ENCODE measurements around the gene CAPN14.

DNA sequence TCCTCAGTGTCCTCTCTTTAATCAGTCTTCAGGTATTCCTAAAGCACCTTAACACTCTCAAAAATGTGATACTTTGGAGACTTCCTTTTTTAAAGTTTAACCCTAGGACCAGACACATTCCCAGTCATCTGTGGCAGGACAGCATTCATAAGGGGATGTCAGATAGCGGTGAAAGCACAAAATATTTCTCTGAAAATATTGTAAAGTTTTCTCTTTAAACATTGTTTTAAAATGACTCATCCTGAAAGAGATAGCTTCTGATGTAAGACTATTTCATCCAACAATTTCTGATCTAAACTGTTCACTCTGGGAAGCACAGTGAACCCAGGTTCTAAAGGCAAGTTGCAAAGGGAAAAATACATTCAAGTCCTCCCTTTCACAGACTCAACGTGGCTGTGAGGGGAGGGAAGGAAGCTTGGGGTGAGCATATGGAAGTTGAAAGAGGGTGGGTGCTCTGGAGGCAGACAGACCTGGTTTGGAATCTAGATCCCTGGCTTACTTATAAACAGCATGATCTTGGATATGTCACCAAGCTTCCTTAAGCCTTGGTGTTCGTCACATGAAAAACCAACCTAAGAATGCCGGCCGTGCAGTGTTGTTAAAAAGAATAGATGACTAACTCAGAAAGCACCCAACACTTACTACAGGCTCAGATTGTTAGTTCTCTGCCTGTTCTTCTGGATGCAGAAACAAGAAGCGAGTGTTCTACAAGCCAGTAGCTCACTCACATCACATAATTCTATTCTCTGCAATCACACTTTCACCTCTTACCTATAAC is 91.2 kb downstream of the CAPN14 start:
- TF ChIP-seq POLR2AphosphoS5 (IDR thresholded peaks at IDR 0.05; ENCODE audit: borderline replicate concordance, low read depth, low read length): no peak
- TF ChIP-seq EZH2 (IDR thresholded peaks at IDR 0.05): no peak
- no peak for TF ChIP-seq FOXP2 (optimal IDR thresholded peaks at IDR 0.05; ENCODE audit: control extremely low read depth, extremely low read length, insufficient read depth)

Data from SK-N-MC (cell line).